B cell (primary cell): ENCODE results near the gene PKIB.

ENCODE experiments used
- EZH2 ChIP-seq: IDR thresholded peaks from 2 replicates; pipeline ENCODE4 v1.6.1; 2012; ENCODE audit warnings: borderline replicate concordance, low read depth, mild to moderate bottlenecking, moderate library complexity, low read length; ENCODE audit not compliant: insufficient read depth, poor library complexity, severe bottlenecking
- TF ChIP-seq, protein P1 (sequence below): fragments of 200-600 bp; IDR thresholded peaks from one replicate; pipeline ENCODE4 v1.8.0; 2022; ENCODE audit warnings: antibody characterized with exemption, mild to moderate bottlenecking

DNA sequence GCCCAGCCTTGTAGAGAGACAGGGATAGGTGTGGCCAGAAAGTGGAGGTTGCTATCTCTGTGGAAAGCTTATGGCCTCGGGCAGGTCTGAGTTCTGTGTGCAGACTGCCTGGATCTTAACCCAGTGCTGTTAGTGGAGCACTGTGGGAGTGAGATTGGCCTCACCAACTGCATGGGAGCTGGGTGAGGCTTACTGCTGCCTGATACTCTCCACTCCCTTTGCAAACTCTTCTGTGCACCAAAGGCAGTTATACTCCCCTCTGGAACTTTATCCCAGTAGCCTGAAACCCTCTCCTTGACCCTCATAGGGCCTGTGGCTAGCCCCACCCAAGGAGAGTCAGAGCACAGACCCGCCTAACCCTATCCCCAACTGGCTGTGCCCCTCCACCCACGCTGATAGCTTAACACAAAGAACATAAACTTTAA is 41.4 kb upstream of the PKIB start:
- TF ChIP-seq EZH2: no peak
- TF ChIP-seq, protein P1, sequence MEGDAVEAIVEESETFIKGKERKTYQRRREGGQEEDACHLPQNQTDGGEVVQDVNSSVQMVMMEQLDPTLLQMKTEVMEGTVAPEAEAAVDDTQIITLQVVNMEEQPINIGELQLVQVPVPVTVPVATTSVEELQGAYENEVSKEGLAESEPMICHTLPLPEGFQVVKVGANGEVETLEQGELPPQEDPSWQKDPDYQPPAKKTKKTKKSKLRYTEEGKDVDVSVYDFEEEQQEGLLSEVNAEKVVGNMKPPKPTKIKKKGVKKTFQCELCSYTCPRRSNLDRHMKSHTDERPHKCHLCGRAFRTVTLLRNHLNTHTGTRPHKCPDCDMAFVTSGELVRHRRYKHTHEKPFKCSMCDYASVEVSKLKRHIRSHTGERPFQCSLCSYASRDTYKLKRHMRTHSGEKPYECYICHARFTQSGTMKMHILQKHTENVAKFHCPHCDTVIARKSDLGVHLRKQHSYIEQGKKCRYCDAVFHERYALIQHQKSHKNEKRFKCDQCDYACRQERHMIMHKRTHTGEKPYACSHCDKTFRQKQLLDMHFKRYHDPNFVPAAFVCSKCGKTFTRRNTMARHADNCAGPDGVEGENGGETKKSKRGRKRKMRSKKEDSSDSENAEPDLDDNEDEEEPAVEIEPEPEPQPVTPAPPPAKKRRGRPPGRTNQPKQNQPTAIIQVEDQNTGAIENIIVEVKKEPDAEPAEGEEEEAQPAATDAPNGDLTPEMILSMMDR: no peak
